ENCODE measurements around the gene ANKRD28. TPM values are rescaled to one million over a fixed set of nuclear protein-coding genes. Genes with fewer than 3 reads are reported as not detected.

ANKRD28 gene
- total and polyA plus RNA-seq, 2 of the 4 experiments (the other 2 are of a cell fraction), result 52.6 to 211 TPM

- TF ChIP-seq MAZ (IDR thresholded peaks at IDR 0.05; ENCODE audit: borderline replicate concordance, low read depth, low read length) (no peak), CHD1 (IDR thresholded peaks at IDR 0.05; ENCODE audit: low read depth, low read length) (peak; percentile 50; the same call in 1 of the 2 replicates), RAD21 (IDR thresholded peaks at IDR 0.05; ENCODE audit: low read length) (peak; percentile 91), FOS (IDR thresholded peaks at IDR 0.05; ENCODE audit: low read depth, low read length) (no peak)
These were observed 167.8 kb downstream of the ANKRD28 start (continued) for GRCh38 chr3:15629860-15630597.

GRCh38 chr3:15628967-15629366 lies 168.8 kb downstream of the ANKRD28 start:
- Histone ChIP-seq H3K23ac (ENCODE audit: low read depth, low read length) (no peak overlapping the region), H2AK5ac (ENCODE audit: low read depth, low read length) (no peak overlapping the region), H3K4ac (ENCODE audit: low read depth, low read length) (peak overlapping the region; percentile 56), H2BK5ac (ENCODE audit: low read depth, low read length, poor library complexity, severe bottlenecking) (no peak overlapping the region), H3K4me3 (ENCODE audit: insufficient read depth, low read depth, low read length) (no peak overlapping the region), H2BK120ac (ENCODE audit: low read depth, low read length) (no peak overlapping the region), H4K8ac (ENCODE audit: low read depth in 2 of 2, low read length in 2 of 2) (no peak overlapping the region), H3K79me1 (ENCODE audit: low read depth in 1 of 2, low read length in 2 of 2) (peaks cover 9 to 18% of the 10 kb centered on the region in 2 experiments; a peak in 2 of 4 replicates), H3K4me2 (ENCODE audit: low read depth, low read length) (no peak overlapping the region), H3K9me1 (ENCODE audit: insufficient read depth, low read length) (peaks cover 10% of the 10 kb centered on the region), H2BK15ac (ENCODE audit: low read depth, low read length) (no peak overlapping the region), H3K14ac (replicated peaks; ENCODE audit: low read depth, low read length) (no peak overlapping the region), H4K20me1 (ENCODE audit: insufficient read depth, low read length) (no peaks in the 10 kb centered on the region), H4K5ac (ENCODE audit: low read depth, low read length) (no peak overlapping the region), H2BK20ac (ENCODE audit: low read depth, low read length) (peak overlapping the region; percentile 65; the same call in 1 of the 2 replicates), H3K27ac (ENCODE audit: insufficient read depth, low read length) (no peak overlapping the region), H3K27me3 (ENCODE audit: control insufficient read depth, insufficient read depth, low read length) (no peaks in the 10 kb centered on the region), H3K9me3 (ENCODE audit: control insufficient read depth, insufficient read depth, low read length) (no peaks in the 10 kb centered on the region), H3K4me1 (ENCODE audit: control insufficient read depth, insufficient read depth, low read length) (peaks cover 19% of the 10 kb centered on the region), H2AFZ (replicated peaks; ENCODE audit: low read length, poor library complexity) (no peak overlapping the region), H3K36me3 (ENCODE audit: control insufficient read depth, insufficient read depth, low read length) (no peaks in the 10 kb centered on the region), H3K56ac (ENCODE audit: extremely low read depth, insufficient read depth, low read length) (no peak overlapping the region), H4K91ac (ENCODE audit: insufficient read depth, low read depth, low read length) (no peak overlapping the region), H3K18ac (ENCODE audit: low read depth, low read length) (no peak overlapping the region), H3K9ac (ENCODE audit: low read depth, low read length) (no peak overlapping the region), H2AK9ac (replicated peaks; ENCODE audit: low read depth, low read length, poor library complexity) (no peak overlapping the region)
- dilution Hi-C loops (cut with HindIII; ENCODE audit: low sequenced_read_pairs, unreplicated experiment), result no loop called here
- no TSS peak for BruUV-seq (replicated peaks)
- POLR2A ChIA-PET (ENCODE audit: unreplicated experiment), result interaction anchor here (1.1 kb wide), 1 partner anchor 19 kb away, joined by 3 read pairs; no protein-coding TSS in a partner anchor
- no peak for ATAC-seq (ENCODE audit: low read depth)
- intact Hi-C loops (cut with micrococcal nuclease), result no loop called here
- no peak for DNase-seq
- no peak for TF ChIP-seq ELK1 (IDR thresholded peaks at IDR 0.05; ENCODE audit: borderline replicate concordance, low read depth, low read length)
- TF ChIP-seq MXI1 (IDR thresholded peaks at IDR 0.05; ENCODE audit: borderline replicate concordance, low read depth, low read length), result no peak
- TF ChIP-seq CHD1 (IDR thresholded peaks at IDR 0.05; ENCODE audit: low read depth, low read length), result no peak
- no peak for TF ChIP-seq NFE2L2 (IDR thresholded peaks at IDR 0.05; ENCODE audit: low read depth, low read length)
- TF ChIP-seq FOS (IDR thresholded peaks at IDR 0.05; ENCODE audit: low read depth, low read length), result no peak
- no peak for TF ChIP-seq MAFK (IDR thresholded peaks at IDR 0.05; ENCODE audit: low read depth, low read length)
- no peak for TF ChIP-seq CEBPB (IDR thresholded peaks at IDR 0.05; ENCODE audit: low read depth, low read length)
- no peak for TF ChIP-seq USF2 (IDR thresholded peaks at IDR 0.05; ENCODE audit: low read depth, low read length)
- TF ChIP-seq BHLHE40 (IDR thresholded peaks at IDR 0.05; ENCODE audit: low read depth, low read length), result no peak
- TF ChIP-seq POLR2A (IDR thresholded peaks at IDR 0.05; ENCODE audit: low read depth, low read length), result no peak
- no peak for TF ChIP-seq RAD21 (IDR thresholded peaks at IDR 0.05; ENCODE audit: low read length)
- in situ Hi-C loops (cut with MboI; ENCODE audit: low sequenced_read_pairs), result loop anchor here (25.0 kb wide), 2 partner anchors 433 to 608 kb away; no protein-coding TSS in a partner anchor
- CTCF ChIA-PET, result interaction anchor here (1.7 kb wide), 1 partner anchor 177 kb away, joined by 6 read pairs; no protein-coding TSS in a partner anchor

All from IMR-90 (cell line).